GM12878 (cell line): ENCODE data around the gene IGF2R. TPM values are rescaled to one million over a fixed set of nuclear protein-coding genes. Genes with fewer than 3 reads are reported as not detected.

Experiments used
- ATAC-seq: fragments of 200-7000 bp; cut with Tn5 transposase; 3 replicates; pipeline ENCODE4 v1.9.1; 2020; ENCODE audit warnings: mild to moderate bottlenecking, moderate library complexity
- BruUV-seq: library from RNA; stranded (reverse); fragments of 400-500 nt; replicated peaks from 2 replicates; lab custom pipeline; 2021; lab: Mats Ljungman, UMichigan
- CTCF ChIA-PET: fragments of 300-600 bp; sonication (Branson Sonifier 250); formaldehyde crosslinking; extraction: SDS; loops from one replicate; lab custom pipeline; 2021; ENCODE audit warnings: inconsistent platforms; lab: Yijun Ruan, JAX
- POLR2A ChIA-PET: fragments of 350-600 bp; formaldehyde crosslinking; extraction: SDS; loops from one replicate; lab custom pipeline; 2021; ENCODE audit warnings: inconsistent platforms; lab: Charles Lee
- RAD21 ChIA-PET: fragments of 300-600 bp; sonication (Branson Sonifier 250); formaldehyde crosslinking; loops from one replicate; lab custom pipeline; 2023; ENCODE audit warnings: antibody characterized with exemption; ENCODE audit not compliant: unreplicated experiment; lab: Charles Lee
- SMC1A ChIA-PET: fragments of 300-600 bp; sonication (Branson Sonifier 250); formaldehyde crosslinking; loops from one replicate; lab custom pipeline; 2023; ENCODE audit not compliant: unreplicated experiment, uncharacterized antibody; lab: Charles Lee
- DNase-seq: peaks from one replicate; pipeline ENCODE4 v3.0.0-alpha.2; 2011; ENCODE audit warnings: low read depth, low spot score
- FAIRE-seq: peaks from 3 replicates; lab custom pipeline; 2011; peaks lifted over from hg19 to GRCh38; lab: Jason Lieb, UNC
- H2AFZ ChIP-seq: 2 replicates; pipeline ENCODE4 v1.6.0; 2011; ENCODE audit warnings: low read depth, low read length, control low read depth; ENCODE audit not compliant: control insufficient read depth
- H3K27ac ChIP-seq: 2 replicates; pipeline ENCODE4 v1.5.1; 2011; ENCODE audit warnings: control low read depth; ENCODE audit not compliant: control insufficient read depth, insufficient read depth
- H3K27me3 ChIP-seq, 2 experiments: replicated peaks in 1 of 2; 2 replicates each; pipeline versions ENCODE4 v1.6.0 to v1.6.1; 2011; ENCODE audit warnings: low read length in 1 of 2; ENCODE audit not compliant: control insufficient read depth in 2 of 2, insufficient read depth in 2 of 2
- H3K36me3 ChIP-seq, 2 experiments: 2 replicates each; pipeline ENCODE4 v1.5.1; 2011; ENCODE audit warnings: low read length in 1 of 2; ENCODE audit not compliant: control insufficient read depth in 2 of 2, insufficient read depth in 2 of 2
- H3K4me1 ChIP-seq: 2 replicates; pipeline ENCODE4 v1.6.1; 2011; ENCODE audit warnings: mild to moderate bottlenecking, low read length, moderate library complexity, mixed read lengths; ENCODE audit not compliant: control insufficient read depth, insufficient read depth
- H3K4me2 ChIP-seq: 2 replicates; pipeline ENCODE4 v1.6.0; 2011; ENCODE audit warnings: control low read depth; ENCODE audit not compliant: control insufficient read depth, insufficient read depth
- H3K4me3 ChIP-seq: fragments of 200-600 bp; sonication (generic); 2 replicates; pipeline ENCODE4 v1.5.1; 2016
- H3K79me2 ChIP-seq: 2 replicates; pipeline ENCODE4 v1.6.0; 2011; ENCODE audit warnings: low read length; ENCODE audit not compliant: control insufficient read depth, insufficient read depth
- H3K9ac ChIP-seq: 2 replicates; pipeline ENCODE4 v1.8.0; 2011; ENCODE audit warnings: low read length, control low read depth, mixed read lengths; ENCODE audit not compliant: control insufficient read depth, insufficient read depth
- H3K9me3 ChIP-seq: replicated peaks from 3 replicates; pipeline ENCODE4 v1.5.1; 2011; ENCODE audit warnings: mild to moderate bottlenecking, low read length; ENCODE audit not compliant: control insufficient read depth, insufficient read depth
- H4K20me1 ChIP-seq: 2 replicates; pipeline ENCODE4 v1.6.0; 2011; ENCODE audit not compliant: control insufficient read depth, insufficient read depth
- ATF7 ChIP-seq: fragments of 450-650 bp; IDR thresholded peaks from 2 replicates; pipeline ENCODE4 v1.6.1; 2016; ENCODE audit warnings: low read depth, mild to moderate bottlenecking
- BCL11A ChIP-seq: IDR thresholded peaks from 2 replicates; pipeline ENCODE4 v1.6.1; 2011; ENCODE audit warnings: low read depth, low read length
- E2F8 ChIP-seq: fragments of 450-650 bp; IDR thresholded peaks from 2 replicates; pipeline ENCODE4 v1.6.1; 2018; ENCODE audit warnings: mild to moderate bottlenecking, low read depth, moderate library complexity; ENCODE audit not compliant: partially characterized antibody
- KAT2A ChIP-seq: conservative IDR thresholded peaks from 2 replicates; pipeline ENCODE4 v1.6.1; 2011; ENCODE audit warnings: low read depth, low read length; ENCODE audit not compliant: control insufficient read depth
- KLF5 ChIP-seq: fragments of 450-650 bp; IDR thresholded peaks from 2 replicates; pipeline ENCODE4 v1.6.1; 2014; ENCODE audit warnings: mild to moderate bottlenecking; ENCODE audit not compliant: partially characterized antibody
- NRF1 ChIP-seq: conservative IDR thresholded peaks from 2 replicates; pipeline ENCODE4 v1.6.1; 2011; ENCODE audit warnings: mild to moderate bottlenecking, low read depth, low read length, improper control_type of control experiment
- PBX3 ChIP-seq: IDR thresholded peaks from 2 replicates; pipeline ENCODE4 v1.6.1; 2011; ENCODE audit warnings: mild to moderate bottlenecking, low read depth, low read length, moderate library complexity; ENCODE audit not compliant: insufficient replicate concordance
- POLR2AphosphoS5 ChIP-seq: IDR thresholded peaks from 2 replicates; pipeline ENCODE4 v1.6.1; 2011; ENCODE audit warnings: mild to moderate bottlenecking, low read length, inconsistent platforms
- SIX5 ChIP-seq: IDR thresholded peaks from 2 replicates; pipeline ENCODE4 v1.6.1; 2011; ENCODE audit warnings: mild to moderate bottlenecking, low read depth, low read length, moderate library complexity; ENCODE audit not compliant: severe bottlenecking
- SKIL ChIP-seq: fragments of 450-650 bp; IDR thresholded peaks from 2 replicates; pipeline ENCODE4 v1.6.1; 2017; ENCODE audit warnings: mild to moderate bottlenecking, low read depth, inconsistent platforms; ENCODE audit not compliant: poor library complexity, severe bottlenecking
- TBL1XR1 ChIP-seq: IDR thresholded peaks from 2 replicates; pipeline ENCODE4 v1.6.1; 2012; ENCODE audit warnings: low read depth, low read length, improper control_type of control experiment
- ZBTB4 ChIP-seq: fragments of 450-650 bp; formaldehyde crosslinking; IDR thresholded peaks from 2 replicates; pipeline ENCODE4 v1.4.0; 2022; ENCODE audit warnings: mild to moderate bottlenecking, moderate library complexity
- ZNF24 ChIP-seq: fragments of 450-650 bp; IDR thresholded peaks from 2 replicates; pipeline ENCODE4 v1.6.1; 2017; ENCODE audit warnings: antibody characterized with exemption, mild to moderate bottlenecking
- ZZZ3 ChIP-seq: IDR thresholded peaks from 2 replicates; pipeline ENCODE4 v1.6.1; 2011; ENCODE audit warnings: low read depth; ENCODE audit not compliant: control insufficient read depth, insufficient read length
- WGBS: methylation state at CpG from one replicate; pipeline ENCODE4 v1.1.6; 2016; ENCODE audit warnings: low lambda C conversion rate; ENCODE audit not compliant: insufficient replicate concordance, insufficient coverage; ENCODE audit errors: missing lambda C conversion rate; 5-methylcytosine and 5-hydroxymethylcytosine counted together
- in situ Hi-C: fragments of 300-500 bp; cut with MboI; formaldehyde crosslinking; loops from 9 replicates; pipeline ENCODE4 v1.14.3; 2018; ENCODE audit warnings: mixed read lengths
- intact Hi-C: fragments of 100-400 bp; cut with micrococcal nuclease; formaldehyde crosslinking; loops from one replicate; pipeline ENCODE4 v1.14.2; 2022; ENCODE audit not compliant: unreplicated experiment
- polyA plus RNA-seq, 11 experiments: library from polyadenylated mRNA; depleted of rRNA in 4 of 11; unstranded in 6 of 11; stranded (reverse) in 5 of 11; fragments of >200 nt; fragmentation: Nextera tagmentation in 4 of 11; fragmentation: Illumina TruSeq in 1 of 11; extraction: Ambion mirVana in 4 of 11; extraction: Trizol in 1 of 11; gene quantifications; 1 replicate in 1 of 11; 2 replicates in 10 of 11; pipeline versions ENCODE4 v1.2.1 to v1.2.3, GENCODE V29; 2011 to 2016; ENCODE audit warnings: inconsistent platforms in 2 of 11, missing spikeins in 2 of 11, low read depth in 1 of 11
- total RNA-seq, 4 experiments: library from RNA; depleted of rRNA in 3 of 4; stranded (reverse); fragments of >200 nt in 3 of 4; fragmentation: Illumina TruSeq in 1 of 4; extraction: Trizol in 1 of 4; gene quantifications; 2 replicates each; pipeline versions ENCODE4 v1.2.1 to v1.2.3, GENCODE V29; 2013 to 2021

IGF2R gene
- total and polyA plus RNA-seq, 10 of the 15 experiments (the other 5 are each of a cell fraction or from before 2014, with no cell fraction given): 1.00 to 40.1 (median 16.8) TPM

GRCh38 chr6:159966981-159967380 is 1.9 kb upstream of the IGF2R start:
- ChIA-PET CTCF (interaction anchor here (0.6 to 1.5 kb wide), 5 partner anchors 16 to 248 kb away, joined by 3 to 4 read pairs (median 3); no protein-coding TSS in a partner anchor), RAD21 (interaction anchor here (0.6 to 4.7 kb wide), 4 partner anchors 15 to 103 kb away, joined by 3 to 37 read pairs (median 6); no protein-coding TSS in a partner anchor), SMC1A (interaction anchor here (1.2 to 2.6 kb wide), 8 partner anchors 10 to 111 kb away, joined by 3 to 11 read pairs (median 6); no protein-coding TSS in a partner anchor), POLR2A (interaction anchor here (8.4 kb wide), 1 partner anchor 13 kb away, joined by 92 read pairs; no protein-coding TSS in a partner anchor)
- no peak overlapping the region for H3K9ac ChIP-seq
- no peak for DNase-seq
- no peaks in the 10 kb centered on the region for H3K27me3 ChIP-seq
- H3K27ac ChIP-seq: no peak overlapping the region
- TF ChIP-seq NRF1 (no peak), POLR2AphosphoS5 (no peak), ZZZ3 (no peak), BCL11A (no peak), TBL1XR1 (no peak), KLF5 (no peak), KAT2A (no peak), SKIL (no peak), SIX5 (no peak), PBX3 (no peak), ZNF24 (no peak), ATF7 (no peak), E2F8 (no peak), ZBTB4 (CRISPR knock-in tag) (no peak)
- H3K4me3 ChIP-seq: no peak overlapping the region
- H3K4me1 ChIP-seq: 0 out of 2 replicates have a peak, but pooled peaks cover 3% of the 10 kb centered on the region
- in situ Hi-C loops: no loop called here
- no peaks in the 10 kb centered on the region for H3K36me3 ChIP-seq
- 91% methylated on average over 3 of the region's 3 CpGs for WGBS
- FAIRE-seq: no peak
- no peak overlapping the region for H2AFZ ChIP-seq
- no peak for ATAC-seq
- no TSS peak for BruUV-seq
- no peaks in the 10 kb centered on the region for H4K20me1 ChIP-seq
- H3K4me2 ChIP-seq: no peak overlapping the region
- no peaks in the 10 kb centered on the region for H3K9me3 ChIP-seq
- peaks cover 30% of the 10 kb centered on the region for H3K79me2 ChIP-seq
- intact Hi-C loops: no loop called here
